Measurements from ENCODE around the gene KRIT1.
"Not testable (repeated sequence)": the region's sequence is repeated elsewhere in the genome, so short reads cannot be mapped to it uniquely, and the experiment has no call there.

Gene KRIT1

GRCh38 chr7:92245487-92246359, at the start of gene KRIT1, which contains the start of gene ANKIB1:
KRIT1 (minus strand) TSS chr7:92245914; CDS start chr7:92242135, 3,779 bp downstream.
ANKIB1 (plus strand) TSS chr7:92245974; CDS start chr7:92294979, 49,005 bp downstream.
- peak; percentile 70 to 74 (median 72) for DNase-seq (ENCODE audit: low read depth in 3 of 3)

- no peak for DNase-seq (ENCODE audit: low read depth in 3 of 3)
These were observed 49.7 kb upstream of the KRIT1 start for GRCh38 chr7:92295391-92295790.

- DNase-seq (ENCODE audit: low read depth in 3 of 3), result no peak
These were observed 48.3 kb upstream of the KRIT1 start for GRCh38 chr7:92293896-92294590.

- no peak for DNase-seq (ENCODE audit: low read depth in 3 of 3)
These were observed 47.3 kb upstream of the KRIT1 start for GRCh38 chr7:92292981-92293380.

GRCh38 chr7:92289321-92289720, 43.6 kb upstream of the KRIT1 start:
- DNase-seq (ENCODE audit: low read depth in 3 of 3), result no peak

GRCh38 chr7:92282930-92283329, 37.2 kb upstream of the KRIT1 start:
- DNase-seq (ENCODE audit: low read depth in 3 of 3), result no peak

- DNase-seq (ENCODE audit: low read depth in 3 of 3), result no peak
These were observed 36.6 kb upstream of the KRIT1 start for GRCh38 chr7:92282221-92282814.

GRCh38 chr7:92281031-92281430, 35.3 kb upstream of the KRIT1 start:
- no peak for DNase-seq (ENCODE audit: low read depth in 3 of 3)

- DNase-seq (ENCODE audit: low read depth in 3 of 3), result no peak
These were observed 33.8 kb upstream of the KRIT1 start for GRCh38 chr7:92279396-92280031.

GRCh38 chr7:92276460-92276864, 30.7 kb upstream of the KRIT1 start:
- no peak for DNase-seq (ENCODE audit: low read depth in 3 of 3)

- DNase-seq (ENCODE audit: low read depth in 3 of 3), result no peak
These were observed 29.6 kb upstream of the KRIT1 start for GRCh38 chr7:92275327-92275726.

GRCh38 chr7:92268921-92269320, 23.2 kb upstream of the KRIT1 start:
- no peak for DNase-seq (ENCODE audit: low read depth in 3 of 3)

GRCh38 chr7:92266415-92267241, 20.9 kb upstream of the KRIT1 start:
- DNase-seq (ENCODE audit: low read depth in 3 of 3), result no peak

- no peak for DNase-seq (ENCODE audit: low read depth in 3 of 3)
These were observed 14.6 kb upstream of the KRIT1 start for GRCh38 chr7:92260248-92260781.

- no peak for DNase-seq (ENCODE audit: low read depth in 3 of 3)
These were observed 14.0 kb upstream of the KRIT1 start for GRCh38 chr7:92259610-92260247.

GRCh38 chr7:92259062-92259461, 13.3 kb upstream of the KRIT1 start:
- DNase-seq (ENCODE audit: low read depth in 3 of 3), result no peak

- DNase-seq (ENCODE audit: low read depth in 3 of 3), result no peak
These were observed 9.6 kb upstream of the KRIT1 start for GRCh38 chr7:92255308-92255707.

- DNase-seq (ENCODE audit: low read depth in 3 of 3), result not testable (repeated sequence)
These were observed 9.1 kb upstream of the KRIT1 start for GRCh38 chr7:92254800-92255199.

- DNase-seq (ENCODE audit: low read depth in 3 of 3), result no peak
These were observed 7.5 kb upstream of the KRIT1 start for GRCh38 chr7:92253251-92253650.

GRCh38 chr7:92251181-92251580, 5.5 kb upstream of the KRIT1 start:
- no peak for DNase-seq (ENCODE audit: low read depth in 3 of 3)
